ENCODE results near the gene ADARB1.

Gene ADARB1

GRCh38 chr21:45267390-45267760, 193.0 kb downstream of the ADARB1 start:
- no peak for DNase-seq (ENCODE audit: low spot score)

GRCh38 chr21:45269861-45270260, 195.5 kb downstream of the ADARB1 start:
- DNase-seq (ENCODE audit: low spot score): no peak

- no peak for DNase-seq (ENCODE audit: low spot score)
These were observed 196.0 kb downstream of the ADARB1 start for GRCh38 chr21:45270306-45270821.

Measured in hematopoietic multipotent progenitor cell treated with erythropoietin and hydrocortisone succinate and interleukin-3 and kit ligand, for 17 days (in vitro differentiated cells).